HG02884 (cell line): ENCODE measurements around the gene HNRNPK.
"Not testable (repeated sequence)": the region's sequence is repeated elsewhere in the genome, so short reads cannot be mapped to it uniquely, and the experiment has no call there.

ENCODE experiments used
- ATAC-seq: cut with Tn5 transposase; IDR thresholded peaks from one replicate; pipeline ENCODE4 v1.9.1; 2021; ENCODE audit warnings: mild to moderate bottlenecking, moderate library complexity; ENCODE audit not compliant: unreplicated experiment

HNRNPK gene

GRCh38 chr9:83978992-83979811 lies 813 bp downstream of the HNRNPK start:
- no peak for ATAC-seq

GRCh38 chr9:83977196-83977595 lies 2.8 kb downstream of the HNRNPK start:
- ATAC-seq, result no peak

- ATAC-seq, result no peak
Observed at GRCh38 chr9:83976372-83976771, 3.6 kb downstream of the HNRNPK start.

- no peak for ATAC-seq
Observed at GRCh38 chr9:83975300-83975699, 4.7 kb downstream of the HNRNPK start.

- ATAC-seq, result no peak
Observed at GRCh38 chr9:83972286-83972685, 7.7 kb downstream of the HNRNPK start.

- ATAC-seq, result no peak
Observed at GRCh38 chr9:83971485-83971884, 8.5 kb downstream of the HNRNPK start.

- ATAC-seq, result no peak
Observed at GRCh38 chr9:83969602-83970001, 10.4 kb downstream of the HNRNPK start.

GRCh38 chr9:83967073-83967472 lies 12.9 kb downstream of the HNRNPK start:
- ATAC-seq, result no peak

GRCh38 chr9:83966209-83966582 lies 13.8 kb downstream of the HNRNPK start:
- no peak for ATAC-seq

DNA sequence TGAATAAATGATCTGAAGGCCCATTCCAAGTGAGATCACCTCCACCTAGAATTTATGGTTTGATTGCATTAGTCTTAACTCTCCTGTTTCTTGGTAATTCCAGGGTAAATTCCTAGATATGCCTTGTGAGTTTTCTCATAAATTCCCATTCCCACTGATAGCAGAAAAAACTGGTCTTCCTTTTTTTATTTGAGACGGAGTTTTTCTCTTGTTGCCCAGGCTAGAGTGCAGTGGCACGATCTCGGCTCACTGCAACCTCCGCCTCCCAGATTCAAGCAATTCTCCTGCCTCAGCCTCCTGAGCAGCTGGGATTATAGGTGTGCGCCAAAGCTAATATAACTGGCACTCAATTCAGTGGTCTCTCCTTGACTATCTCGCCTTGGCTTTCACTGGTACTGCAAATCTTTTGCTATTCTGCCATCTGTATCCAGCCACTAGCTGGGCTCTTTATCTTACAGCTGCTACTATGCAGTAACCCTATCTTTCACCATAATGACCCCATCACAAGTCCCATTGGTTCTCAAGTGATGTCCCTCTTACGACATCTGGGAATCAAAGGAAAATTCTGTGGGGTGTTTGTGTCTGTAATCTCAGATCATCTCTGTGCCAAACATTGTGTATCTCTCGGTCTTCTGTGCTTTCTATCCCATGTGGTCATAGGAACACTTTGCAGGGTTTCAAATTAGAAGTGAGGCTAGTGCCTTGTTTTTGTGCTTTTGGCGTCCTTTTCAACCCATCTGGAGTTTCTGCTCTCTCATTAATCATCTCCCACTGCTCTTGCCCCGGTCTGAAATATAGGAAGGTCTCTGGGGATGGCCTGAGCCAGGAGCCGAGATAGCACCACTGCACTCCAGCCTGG lies 14.4 kb downstream of the HNRNPK start:
- no peak for ATAC-seq

- no peak for ATAC-seq
Observed at GRCh38 chr9:83964973-83965349, 15.1 kb downstream of the HNRNPK start.

- ATAC-seq, result no peak
Observed at GRCh38 chr9:83962165-83962564, 17.9 kb downstream of the HNRNPK start.

DNA sequence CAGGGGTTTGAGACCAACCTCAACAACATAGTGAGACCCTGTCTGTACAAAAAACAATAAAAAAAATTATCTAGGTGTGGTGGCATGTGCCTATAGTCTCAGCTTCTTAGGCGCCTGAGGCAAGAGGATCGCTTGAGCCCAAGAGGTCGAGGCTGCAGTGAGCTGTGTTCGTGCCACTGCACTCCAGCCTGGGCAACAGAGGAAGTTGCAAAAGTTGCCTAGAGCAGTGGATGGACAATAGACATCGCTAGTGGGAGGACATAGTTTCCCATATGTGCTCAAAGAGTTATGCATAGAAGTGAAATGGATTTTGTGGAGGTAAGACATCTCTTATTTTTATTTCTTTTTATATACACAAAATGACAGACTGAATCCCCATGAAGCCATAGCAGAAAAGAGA lies 19.0 kb downstream of the HNRNPK start:
- no peak for ATAC-seq

GRCh38 chr9:83959061-83959460 lies 21.0 kb downstream of the HNRNPK start:
- ATAC-seq, result no peak

GRCh38 chr9:83957248-83957513 lies 22.8 kb downstream of the HNRNPK start:
- no peak for ATAC-seq

- ATAC-seq, result peak; percentile 85
Observed at GRCh38 chr9:83956436-83957247, 23.4 kb downstream of the HNRNPK start.

DNA sequence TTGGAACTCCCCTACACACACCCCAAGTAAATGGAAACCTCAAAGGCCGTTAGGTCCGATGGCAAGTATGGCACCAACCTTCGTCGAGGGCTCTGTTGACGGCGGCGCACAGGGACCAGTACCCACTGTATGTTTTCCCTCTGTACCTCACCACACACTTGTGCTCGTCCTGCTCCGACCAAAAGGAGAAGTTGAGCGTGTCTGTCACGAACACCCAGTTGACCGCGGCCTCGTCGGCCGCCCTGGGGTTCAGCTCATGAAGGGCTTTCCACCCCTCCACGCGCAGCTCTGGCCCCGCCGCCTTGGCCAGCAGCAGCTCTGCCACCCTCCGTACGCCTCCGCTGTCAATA lies 24.0 kb downstream of the HNRNPK start:
- ATAC-seq, result peak; percentile 57

- ATAC-seq, result not testable (repeated sequence)
Observed at GRCh38 chr9:83948096-83948495, 31.9 kb downstream of the HNRNPK start.

- ATAC-seq, result no peak
Observed at GRCh38 chr9:83940590-83941303, 39.3 kb downstream of the HNRNPK start.

DNA sequence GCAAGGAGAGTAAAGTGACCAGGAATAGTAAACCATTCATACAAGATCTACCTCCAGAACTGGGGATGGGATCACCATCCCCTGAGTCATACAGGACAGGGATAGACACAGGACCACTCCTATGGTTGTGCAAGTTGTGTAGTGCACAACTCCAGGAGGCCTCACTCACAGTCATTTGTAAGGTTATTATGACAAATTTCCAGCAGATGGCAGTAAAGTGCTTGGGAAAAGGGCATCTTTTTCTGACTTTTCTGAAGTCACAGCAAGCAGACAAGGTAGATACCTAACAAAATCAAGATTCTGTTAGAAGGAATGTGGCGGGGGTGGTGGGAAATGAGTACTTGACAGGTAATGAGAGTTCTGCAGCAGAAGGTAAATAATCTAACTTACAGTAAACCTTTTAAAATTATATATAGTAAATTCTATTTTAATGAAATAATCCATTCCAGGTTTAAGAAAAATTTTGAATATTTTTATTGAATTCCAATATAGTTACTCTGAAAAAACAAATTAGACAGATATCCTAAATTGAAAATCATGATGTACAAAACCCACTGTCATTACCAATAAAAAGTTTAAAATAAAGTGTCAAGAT lies 42.1 kb downstream of the HNRNPK start:
- ATAC-seq, result peak; percentile 78

DNA sequence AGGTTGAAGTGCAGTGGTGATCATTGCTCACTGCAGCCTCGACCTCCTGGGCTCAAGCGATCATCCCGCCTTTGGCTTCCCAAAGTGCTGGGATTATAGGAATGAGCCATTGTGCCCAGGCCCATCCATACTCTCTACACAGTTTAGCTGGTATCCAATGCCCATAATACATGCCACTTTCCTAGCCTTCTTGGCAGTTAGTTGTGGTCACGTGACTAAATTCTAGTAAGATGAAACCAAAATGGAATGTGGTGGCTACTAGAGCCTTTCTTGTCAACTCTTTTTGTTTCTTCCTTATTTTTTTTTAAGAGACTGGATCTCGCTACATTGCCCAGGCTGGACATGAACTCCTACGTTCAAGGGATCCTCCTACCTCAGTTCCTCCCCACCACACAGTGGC lies 43.5 kb downstream of the HNRNPK start:
- ATAC-seq, result no peak
